H1 (cell line): Measurements from ENCODE around the gene INTS6. TPM values are rescaled to one million over a fixed set of nuclear protein-coding genes. Genes with fewer than 3 reads are reported as not detected.

ENCODE experiments used
- CTCF ChIA-PET: fragments of 300-600 bp; sonication (Branson Sonifier 250); formaldehyde crosslinking; loops from one replicate; lab custom pipeline; 2021; ENCODE audit not compliant: partially characterized antibody; lab: Charles Lee
- POLR2A ChIA-PET: fragments of 300-600 bp; sonication (Branson Sonifier 250); formaldehyde crosslinking; loops from one replicate; lab custom pipeline; 2021; ENCODE audit warnings: inconsistent platforms; ENCODE audit not compliant: partially characterized antibody; lab: Charles Lee
- DNase-seq, 2 experiments: peaks; one replicate each; pipeline versions ENCODE4 v3.0.0 to v3.0.0-alpha.2; 2010 to 2022; ENCODE audit warnings: low spot score in 2 of 2, low read depth in 1 of 2, mixed read lengths in 1 of 2
- FAIRE-seq: peaks from 2 replicates; lab custom pipeline; 2011; peaks lifted over from hg19 to GRCh38; lab: Jason Lieb, UNC
- H2AFZ ChIP-seq: 2 replicates; pipeline ENCODE4 v1.8.1; 2012; ENCODE audit warnings: low read length, inconsistent platforms
- H2AK5ac ChIP-seq: 2 replicates; pipeline ENCODE4 v1.6.1; 2013; ENCODE audit warnings: low read depth, low read length
- H2BK120ac ChIP-seq: replicated peaks from 2 replicates; pipeline ENCODE3; 2013; ENCODE audit warnings: low read depth, low read length, inconsistent platforms
- H2BK12ac ChIP-seq: 2 replicates; pipeline ENCODE4 v1.6.1; 2013; ENCODE audit warnings: low read depth, low read length
- H2BK15ac ChIP-seq: 2 replicates; pipeline ENCODE4 v1.6.1; 2013; ENCODE audit warnings: low read length
- H2BK20ac ChIP-seq: 2 replicates; pipeline ENCODE4 v1.6.1; 2013; ENCODE audit warnings: low read length
- H2BK5ac ChIP-seq: 2 replicates; pipeline ENCODE4 v1.6.1; 2013; ENCODE audit warnings: low read depth, low read length
- H3K14ac ChIP-seq: 2 replicates; pipeline ENCODE4 v1.6.1; 2013; ENCODE audit warnings: inconsistent platforms; ENCODE audit not compliant: insufficient read length
- H3K18ac ChIP-seq: 2 replicates; pipeline ENCODE4 v1.6.1; 2013; ENCODE audit warnings: low read length; ENCODE audit errors: extremely low read depth
- H3K23ac ChIP-seq: 2 replicates; pipeline ENCODE4 v1.6.1; 2013; ENCODE audit warnings: inconsistent platforms; ENCODE audit not compliant: insufficient read length
- H3K23me2 ChIP-seq: 2 replicates; pipeline ENCODE4 v1.6.1; 2013; ENCODE audit warnings: low read depth, low read length
- H3K27ac ChIP-seq: 2 replicates; pipeline ENCODE4 v1.6.1; 2011; ENCODE audit warnings: low read depth, low read length, inconsistent platforms
- H3K27me3 ChIP-seq, 4 experiments: replicated peaks in 1 of 4; 1 replicate in 1 of 4; 2 replicates in 3 of 4; pipeline versions ENCODE4 v1.6.1 to v1.8.1; 2011 to 2013; ENCODE audit warnings: low read length in 3 of 4, mild to moderate bottlenecking in 3 of 4, inconsistent platforms in 2 of 4, mixed read lengths in 2 of 4, moderate library complexity in 1 of 4; ENCODE audit not compliant: control insufficient read depth in 3 of 4, insufficient read depth in 3 of 4; ENCODE audit errors: extremely low read depth in 1 of 4
- H3K36me3 ChIP-seq, 4 experiments: 2 replicates each; pipeline versions ENCODE4 v1.6.1 to v1.8.1; 2011 to 2013; ENCODE audit warnings: mild to moderate bottlenecking in 4 of 4, low read length in 3 of 4, moderate library complexity in 2 of 4, control low read depth in 1 of 4, inconsistent platforms in 1 of 4; ENCODE audit not compliant: insufficient read depth in 4 of 4, control insufficient read depth in 2 of 4
- H3K4ac ChIP-seq: replicated peaks from 2 replicates; pipeline ENCODE3; 2013; ENCODE audit warnings: low read length, low read depth, mixed read lengths, inconsistent platforms; ENCODE audit not compliant: insufficient read length
- H3K4me1 ChIP-seq, 4 experiments: replicated peaks in 1 of 4; 1 replicate in 1 of 4; 2 replicates in 3 of 4; pipeline versions ENCODE4 v1.6.1 to v1.8.1; 2011 to 2013; ENCODE audit warnings: low read length in 3 of 4, inconsistent platforms in 2 of 4, mixed read lengths in 1 of 4; ENCODE audit not compliant: insufficient read depth in 4 of 4, control insufficient read depth in 3 of 4
- H3K4me2 ChIP-seq, 2 experiments: 2 replicates each; pipeline versions ENCODE4 v1.6.1 to v1.8.1; 2011 to 2013; ENCODE audit warnings: low read depth in 2 of 2, low read length in 2 of 2, control low read depth in 1 of 2, inconsistent platforms in 1 of 2, mild to moderate bottlenecking in 1 of 2; ENCODE audit not compliant: insufficient read depth in 1 of 2
- H3K4me3 ChIP-seq, 4 experiments: fragments of 200-600, 300-600 bp in 1 of 4; sonication (generic), shearing (Covaris generic), sonication (Bioruptor Twin) in 1 of 4; 2 replicates each; pipeline versions ENCODE4 v1.5.1 to v1.8.1; 2011 to 2016; ENCODE audit warnings: low read length in 4 of 4, low read depth in 3 of 4, control low read depth in 2 of 4, inconsistent platforms in 2 of 4, mild to moderate bottlenecking in 2 of 4, mixed read lengths in 1 of 4, moderate library complexity in 1 of 4; ENCODE audit not compliant: insufficient read depth in 2 of 4; ENCODE audit errors: extremely low read depth in 1 of 4
- H3K56ac ChIP-seq: replicated peaks from 2 replicates; pipeline ENCODE3; 2013; ENCODE audit warnings: low read depth, mild to moderate bottlenecking, mixed read lengths, low read length, inconsistent platforms; ENCODE audit not compliant: insufficient read length
- H3K79me1 ChIP-seq: 2 replicates; pipeline ENCODE4 v1.6.1; 2013; ENCODE audit warnings: low read depth, low read length, control low read depth
- H3K79me2 ChIP-seq, 2 experiments: 2 replicates each; pipeline versions ENCODE4 v1.6.1 to v1.8.1; 2012 to 2013; ENCODE audit warnings: low read length in 2 of 2, mild to moderate bottlenecking in 2 of 2, inconsistent platforms in 1 of 2; ENCODE audit not compliant: insufficient read depth in 2 of 2, control insufficient read depth in 1 of 2
- H3K9ac ChIP-seq, 4 experiments: replicated peaks in 1 of 4; 1 replicate in 1 of 4; 2 replicates in 3 of 4; pipeline versions ENCODE4 v1.6.1 to v1.8.1; 2011 to 2013; ENCODE audit warnings: low read depth in 3 of 4, low read length in 3 of 4, control low read depth in 2 of 4, mild to moderate bottlenecking in 2 of 4, moderate library complexity in 2 of 4, inconsistent platforms in 1 of 4; ENCODE audit errors: extremely low read depth in 1 of 4
- H3K9me3 ChIP-seq, 2 experiments: 2 replicates each; pipeline versions ENCODE4 v1.6.1 to v1.8.1; 2012 to 2013; ENCODE audit warnings: mild to moderate bottlenecking in 2 of 2, moderate library complexity in 2 of 2, control low read depth in 1 of 2, inconsistent platforms in 1 of 2, low read depth in 1 of 2, low read length in 1 of 2, mixed read lengths in 1 of 2; ENCODE audit not compliant: insufficient read depth in 2 of 2
- H4K20me1 ChIP-seq, 2 experiments: replicated peaks in 1 of 2; 2 replicates each; pipeline versions ENCODE3 to v1.8.1; 2011 to 2013; ENCODE audit warnings: inconsistent platforms in 2 of 2, low read length in 2 of 2, mild to moderate bottlenecking in 1 of 2; ENCODE audit not compliant: insufficient read depth in 2 of 2, control insufficient read depth in 1 of 2
- H4K5ac ChIP-seq: 2 replicates; pipeline ENCODE4 v1.6.1; 2013; ENCODE audit warnings: low read length, low read depth, mixed read lengths, inconsistent platforms; ENCODE audit not compliant: insufficient read length
- H4K8ac ChIP-seq: 2 replicates; pipeline ENCODE4 v1.8.0; 2013; ENCODE audit warnings: mild to moderate bottlenecking, moderate library complexity, low read length, inconsistent platforms; ENCODE audit not compliant: insufficient read depth; ENCODE audit errors: extremely low read depth
- H4K91ac ChIP-seq: replicated peaks from 2 replicates; pipeline ENCODE3; 2013; ENCODE audit warnings: low read length, mixed read lengths, inconsistent platforms; ENCODE audit not compliant: insufficient read length
- BCL11A ChIP-seq, 2 experiments: IDR thresholded peaks; one replicate each; pipeline ENCODE4 v1.6.1; 2011; ENCODE audit warnings: low read depth in 2 of 2, low read length in 2 of 2, mild to moderate bottlenecking in 2 of 2
- CEBPB ChIP-seq: IDR thresholded peaks from 2 replicates; pipeline ENCODE4 v1.6.1; 2012; ENCODE audit warnings: low read depth, low read length
- CHD2 ChIP-seq: IDR thresholded peaks from 2 replicates; pipeline ENCODE4 v1.6.1; 2012; ENCODE audit warnings: low read length, improper control_type of control experiment
- EGR1 ChIP-seq: IDR thresholded peaks from 2 replicates; pipeline ENCODE4 v1.6.1; 2011; ENCODE audit warnings: low read depth, low read length, borderline replicate concordance
- EZH2 ChIP-seq: fragments of 200-600 bp; sonication (generic); IDR thresholded peaks from 2 replicates; pipeline ENCODE4 v1.7.1; 2012; ENCODE audit warnings: low read depth, mild to moderate bottlenecking, moderate library complexity, low read length, inconsistent platforms; ENCODE audit not compliant: severe bottlenecking
- GTF2F1 ChIP-seq: IDR thresholded peaks from 2 replicates; pipeline ENCODE4 v1.6.1; 2012; ENCODE audit warnings: low read depth, low read length, improper control_type of control experiment, borderline replicate concordance
- HDAC6 ChIP-seq: IDR thresholded peaks from one replicate; pipeline ENCODE4 v1.7.1; 2012; ENCODE audit warnings: low read depth, mild to moderate bottlenecking, inconsistent platforms, low read length, moderate library complexity
- KDM1A ChIP-seq: fragments of 200-600, 300-600 bp; sonication (generic); IDR thresholded peaks from 2 replicates; pipeline ENCODE4 v1.7.1; 2016; ENCODE audit warnings: mild to moderate bottlenecking, low read length, borderline replicate concordance
- KDM5A ChIP-seq: fragments of 200-600 bp; IDR thresholded peaks from 2 replicates; pipeline ENCODE4 v1.7.1; 2012; ENCODE audit warnings: mild to moderate bottlenecking, low read length, inconsistent platforms, mixed read lengths
- NRF1 ChIP-seq: IDR thresholded peaks from 2 replicates; pipeline ENCODE4 v1.6.1; 2011; ENCODE audit warnings: mild to moderate bottlenecking, low read depth, low read length, improper control_type of control experiment
- RFX5 ChIP-seq: IDR thresholded peaks from 2 replicates; pipeline ENCODE4 v1.6.1; 2011; ENCODE audit warnings: low read depth, low read length, improper control_type of control experiment, borderline replicate concordance
- SIX5 ChIP-seq: IDR thresholded peaks from 2 replicates; pipeline ENCODE4 v1.6.1; 2011; ENCODE audit warnings: mild to moderate bottlenecking, low read depth, low read length
- SP2 ChIP-seq: IDR thresholded peaks from 2 replicates; pipeline ENCODE4 v1.6.1; 2012; ENCODE audit warnings: mild to moderate bottlenecking, low read length, inconsistent platforms
- YY1 ChIP-seq: IDR thresholded peaks from 2 replicates; pipeline ENCODE4 v1.6.1; 2011; ENCODE audit warnings: low read depth, mild to moderate bottlenecking, low read length
- ZNF274 ChIP-seq: IDR thresholded peaks from 2 replicates; pipeline ENCODE4 v1.7.0; 2012; ENCODE audit warnings: low read length, borderline replicate concordance; ENCODE audit errors: extremely low read depth
- WGBS, 2 experiments: shearing (Covaris generic) in 1 of 2; methylation state at CpG; one replicate each; pipeline versions ENCODE4 v1.1.6 to v1.1.7; 2013 to 2015; ENCODE audit warnings: low lambda C conversion rate in 2 of 2, mixed read lengths in 2 of 2, inconsistent platforms in 1 of 2, low coverage in 1 of 2, missing lambda C conversion rate in 1 of 2; ENCODE audit not compliant: insufficient replicate concordance in 2 of 2, insufficient coverage in 1 of 2, insufficient read length in 1 of 2; ENCODE audit errors: extremely low coverage in 1 of 2, missing lambda C conversion rate in 1 of 2; 5-methylcytosine and 5-hydroxymethylcytosine counted together
- polyA plus RNA-seq, 7 experiments: library from polyadenylated mRNA; depleted of rRNA in 3 of 7; stranded (reverse) in 5 of 7; unstranded in 2 of 7; fragments of >200 nt in 5 of 7; fragments of 200-250 nt in 2 of 7; gene quantifications; 1 replicate in 5 of 7; 2 replicates in 1 of 7; 4 replicates in 1 of 7; pipeline versions ENCODE4 v1.2.1 to v1.2.3, GENCODE V29; 2011 to 2013; ENCODE audit warnings: missing spikeins in 2 of 7, mixed read lengths in 2 of 7
- total RNA-seq: library from RNA; stranded (reverse); fragmentation: NEBNext Ultra II Directional; extraction: Animal tissue kit (Norgen Biotek cat#: 25700); gene quantifications from 2 replicates; pipeline ENCODE4 v1.2.1, GENCODE V29; 2021

INTS6 gene
- total and polyA plus RNA-seq, 2 of the 8 experiments (the other 6 are each of a cell fraction or from before 2014, with no cell fraction given), result 12.6 to 42.8 TPM

DNA sequence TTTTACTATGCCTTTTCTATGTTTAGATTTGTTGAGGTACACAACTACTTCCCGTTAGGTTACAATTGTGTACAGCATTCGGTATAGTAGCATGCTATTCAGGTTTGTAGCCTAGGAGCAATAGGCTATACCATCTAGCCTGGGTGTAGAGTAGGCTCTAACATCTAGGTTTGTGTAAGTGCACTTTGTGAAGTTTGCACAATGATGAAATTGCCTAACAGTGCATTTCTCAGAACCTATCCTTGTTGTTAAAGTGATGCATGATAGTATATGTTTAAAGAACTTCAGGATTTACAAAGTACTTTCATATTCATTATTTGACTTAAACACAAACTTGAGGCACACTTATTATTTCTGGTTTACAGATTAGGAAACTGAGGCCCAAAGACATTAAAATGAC, 124.9 kb downstream of the INTS6 start:
- DNase-seq, result no peak

More for the DNA sequence above, 124.9 kb downstream of the INTS6 start:
- H3K4me3 ChIP-seq, result no peak overlapping the region
- no peak overlapping the region for H3K14ac ChIP-seq
- peaks cover 4 to 16% (median 15%) of the 10 kb centered on the region in 4 experiments; a peak in 6 of 7 replicates for H3K4me1 ChIP-seq
- FAIRE-seq, result no peak
- no peak overlapping the region for H4K91ac ChIP-seq
- 90% methylated on average over 2 of the region's 2 CpGs; no CpG with 5 or more reads in 1 of the 2 experiments for WGBS, 2 experiments
- no peaks in the 10 kb centered on the region; a peak in 1 of 7 replicates for H3K27me3 ChIP-seq
- H3K23me2 ChIP-seq, result no peaks in the 10 kb centered on the region; the same call in 1 of the 2 replicates
- no peaks in the 10 kb centered on the region for H3K79me2 ChIP-seq
- H4K20me1 ChIP-seq, result no peaks in the 10 kb centered on the region
- H3K27ac ChIP-seq, result no peak overlapping the region
- H2BK20ac ChIP-seq, result no peak overlapping the region
- H3K36me3 ChIP-seq, result no peaks in the 10 kb centered on the region
- H2BK15ac ChIP-seq, result no peak overlapping the region
- no peaks in the 10 kb centered on the region for H3K79me1 ChIP-seq
- H2AFZ ChIP-seq, result no peak overlapping the region
- H2BK12ac ChIP-seq, result no peak overlapping the region
- POLR2A ChIA-PET, result interaction anchor here (0.9 to 1.7 kb wide), 3 partner anchors 25 to 151 kb away, joined by 4 read pairs; no protein-coding TSS in a partner anchor
- H3K23ac ChIP-seq, result no peak overlapping the region
- no peak overlapping the region for H3K4me2 ChIP-seq
- H3K9me3 ChIP-seq, result no peaks in the 10 kb centered on the region
- no peak overlapping the region for H3K56ac ChIP-seq
- no peak overlapping the region for H3K9ac ChIP-seq
- H3K4ac ChIP-seq, result no peak overlapping the region
- H2BK5ac ChIP-seq, result no peak overlapping the region
- no peak overlapping the region for H2BK120ac ChIP-seq
- TF ChIP-seq CHD2 (no peak), GTF2F1 (no peak), YY1 (no peak), BCL11A (IDR thresholded peaks at IDR 0.05; ENCODE audit: low read depth in 2 of 2, low read length in 2 of 2) (no peak), SIX5 (no peak), EGR1 (no peak), ZNF274 (no peak), HDAC6 (no peak), CEBPB (no peak), KDM5A (no peak), KDM1A (no peak), NRF1 (no peak), EZH2 (no peak), SP2 (no peak), RFX5 (no peak)
- H4K5ac ChIP-seq, result no peak overlapping the region
- CTCF ChIA-PET, result interaction anchor here (1.1 to 2.7 kb wide), 3 partner anchors 10 to 66 kb away, joined by 3 to 16 read pairs (median 5); no protein-coding TSS in a partner anchor
- no peak overlapping the region for H2AK5ac ChIP-seq
- no peak overlapping the region; the same call in 1 of the 2 replicates for H3K18ac ChIP-seq
- no peak overlapping the region for H4K8ac ChIP-seq
